A549 (cell line): ENCODE results near the gene TCN1. TPM values are rescaled to one million over a fixed set of nuclear protein-coding genes. Genes with fewer than 3 reads are reported as not detected.

Experiments used
- ATAC-seq, 2 experiments: fragments of 200-7000 bp in 1 of 2; fragments of >200 bp in 1 of 2; cut with Nextera tagmentation in 1 of 2; cut with Tn5 transposase in 1 of 2; 3 replicates each; pipeline versions ENCODE4 v1.8.0 to v1.9.1; 2018 to 2020; ENCODE audit warnings: mild to moderate bottlenecking in 1 of 2, moderate library complexity in 1 of 2
- CTCF ChIA-PET: fragments of 300-600 bp; sonication (Branson Sonifier 250); formaldehyde crosslinking; extraction: SDS; loops from one replicate; lab custom pipeline; 2021; ENCODE audit warnings: antibody characterized with exemption, inconsistent platforms; lab: Yijun Ruan, JAX
- POLR2A ChIA-PET: fragments of 350-600 bp; formaldehyde crosslinking; extraction: SDS; loops from one replicate; lab custom pipeline; 2021; ENCODE audit warnings: antibody characterized with exemption, inconsistent platforms; lab: Yijun Ruan, JAX
- DNase-seq, 2 experiments: peaks; one replicate each; pipeline versions ENCODE4 v3.0.0 to v3.0.0-alpha.2; 2011 to 2016; ENCODE audit warnings: low read depth in 1 of 2, low spot score in 1 of 2
- FAIRE-seq: peaks from 2 replicates; lab custom pipeline; 2011; peaks lifted over from hg19 to GRCh38; lab: Jason Lieb, UNC
- H3K27ac ChIP-seq, 2 experiments: fragments of >200 bp; sonication (Bioruptor Twin); formaldehyde crosslinking; 3 replicates each; pipeline ENCODE4 v1.5.1; 2016 to 2017
- H3K4me1 ChIP-seq: fragments of >200 bp; sonication (Bioruptor Twin); formaldehyde crosslinking; 3 replicates; pipeline ENCODE4 v1.6.1; 2016
- H3K4me2 ChIP-seq: fragments of >200 bp; sonication (Bioruptor Twin); formaldehyde crosslinking; 3 replicates; pipeline ENCODE4 v1.6.1; 2016
- H3K4me3 ChIP-seq: fragments of >200 bp; sonication (Bioruptor Twin); formaldehyde crosslinking; 3 replicates; pipeline ENCODE4 v1.5.1; 2016
- H3K9me3 ChIP-seq: fragments of >200 bp; sonication (Bioruptor Twin); formaldehyde crosslinking; 3 replicates; pipeline ENCODE4 v1.6.1; 2016
- BCL3 ChIP-seq: fragments of >200 bp; sonication (Bioruptor Twin); formaldehyde crosslinking; IDR thresholded peaks from 3 replicates; pipeline ENCODE4 v1.6.1; 2016
- CBX2 ChIP-seq: fragments of 200-600 bp; sonication (generic); IDR thresholded peaks from 2 replicates; pipeline ENCODE4 v1.6.1; 2016; ENCODE audit warnings: low read depth, mild to moderate bottlenecking, borderline replicate concordance
- E2F6 ChIP-seq: IDR thresholded peaks from 2 replicates; pipeline ENCODE4 v1.6.1; 2012; ENCODE audit warnings: low read depth, borderline replicate concordance
- EHMT2 ChIP-seq: fragments of 200-600 bp; sonication (generic); IDR thresholded peaks from 2 replicates; pipeline ENCODE4 v1.6.1; 2016; ENCODE audit warnings: antibody characterized with exemption, low read depth, mild to moderate bottlenecking, moderate library complexity
- ESRRA ChIP-seq: fragments of 150-350 bp; IDR thresholded peaks from 2 replicates; pipeline ENCODE4 v1.6.1; 2014; ENCODE audit warnings: mild to moderate bottlenecking, low read length, borderline replicate concordance
- FOXS1 ChIP-seq: fragments of 250-450 bp; sonication (Bioruptor Pico); IDR thresholded peaks from 2 replicates; pipeline ENCODE4 v1.5.0; 2020; ENCODE audit warnings: mild to moderate bottlenecking, moderate library complexity
- HDAC2 ChIP-seq: fragments of 200-600 bp; sonication (generic); IDR thresholded peaks from 2 replicates; pipeline ENCODE4 v1.6.1; 2016
- HEYL ChIP-seq: fragments of 250-450 bp; sonication (Bioruptor Pico); IDR thresholded peaks from 2 replicates; pipeline ENCODE4 v1.8.0; 2021; ENCODE audit warnings: mild to moderate bottlenecking, moderate library complexity
- HOXA7 ChIP-seq: fragments of 250-450 bp; sonication (Bioruptor Pico); IDR thresholded peaks from 2 replicates; pipeline ENCODE4 v1.5.0; 2020; ENCODE audit warnings: mild to moderate bottlenecking, moderate library complexity
- HOXB5 ChIP-seq: fragments of 250-450 bp; sonication (Bioruptor Pico); IDR thresholded peaks from 2 replicates; pipeline ENCODE4 v1.5.0; 2020; ENCODE audit warnings: mild to moderate bottlenecking, moderate library complexity
- JUNB ChIP-seq: fragments of >200 bp; sonication (Bioruptor Twin); formaldehyde crosslinking; IDR thresholded peaks from 2 replicates; pipeline ENCODE4 v1.6.1; 2016
- KDM1A ChIP-seq: fragments of 200-600 bp; sonication (generic); IDR thresholded peaks from 2 replicates; pipeline ENCODE4 v1.6.1; 2016; ENCODE audit warnings: low read depth, mild to moderate bottlenecking
- MAFK ChIP-seq: fragments of 450-650 bp; IDR thresholded peaks from 2 replicates; pipeline ENCODE4 v1.6.1; 2014; ENCODE audit not compliant: partially characterized antibody
- MAZ ChIP-seq: fragments of 150-350 bp; IDR thresholded peaks from 2 replicates; pipeline ENCODE4 v1.6.1; 2014; ENCODE audit warnings: antibody characterized with exemption, low read depth, low read length, borderline replicate concordance
- MYC ChIP-seq: IDR thresholded peaks from 2 replicates; pipeline ENCODE4 v1.6.1; 2012; ENCODE audit warnings: mild to moderate bottlenecking, inconsistent platforms, low read length, improper control_type of control experiment, borderline replicate concordance
- NPAS2 ChIP-seq: fragments of 250-450 bp; sonication (Bioruptor Pico); IDR thresholded peaks from 2 replicates; pipeline ENCODE4 v1.8.0; 2022; ENCODE audit warnings: mild to moderate bottlenecking, moderate library complexity, borderline replicate concordance
- PHF8 ChIP-seq: fragments of 200-600 bp; sonication (generic); IDR thresholded peaks from 2 replicates; pipeline ENCODE4 v1.6.1; 2016; ENCODE audit warnings: low read depth, mild to moderate bottlenecking, antibody characterized with exemption, moderate library complexity, borderline replicate concordance
- POLR2AphosphoS2 ChIP-seq: conservative IDR thresholded peaks from 2 replicates; pipeline ENCODE4 v1.6.1; 2012; ENCODE audit warnings: low read length, improper control_type of control experiment, inconsistent platforms
- SREBF2 ChIP-seq: fragments of 450-650 bp; IDR thresholded peaks from 2 replicates; pipeline ENCODE4 v1.6.1; 2014; ENCODE audit warnings: mild to moderate bottlenecking, moderate library complexity
- ZNF302 ChIP-seq: fragments of 250-450 bp; sonication (Bioruptor Pico); IDR thresholded peaks from 2 replicates; pipeline ENCODE4 v1.9.0; 2021; ENCODE audit warnings: inconsistent platforms, mild to moderate bottlenecking, moderate library complexity
- WGBS: methylation state at CpG from one replicate; pipeline ENCODE4 v1.1.6; 2017; ENCODE audit errors: missing lambda C conversion rate; 5-methylcytosine and 5-hydroxymethylcytosine counted together
- polyA plus RNA-seq, 4 experiments: library from polyadenylated mRNA; depleted of rRNA in 3 of 4; stranded (reverse); fragments of >200 nt; fragmentation: RNase III in 1 of 4; extraction: RNeasy Plus Mini Kit Qiagen cat#74134 plus additional on column Dnase treatment in 1 of 4; gene quantifications; 2 replicates in 3 of 4; 3 replicates in 1 of 4; pipeline ENCODE4 v1.2.3, GENCODE V29; 2011 to 2017
- TF ChIP-seq, protein P1 (sequence below): fragments of 200-600 bp; sonication (generic); IDR thresholded peaks from 2 replicates; pipeline ENCODE4 v1.6.1; 2016; ENCODE audit warnings: antibody characterized with exemption, mild to moderate bottlenecking, moderate library complexity
- TF ChIP-seq, protein P2 (sequence below): IDR thresholded peaks from 2 replicates; pipeline ENCODE4 v1.6.1; 2012

Gene TCN1
- polyA plus RNA-seq, 2 of the 4 experiments (the other 2 are of a cell fraction), result 0.18 to 0.79 TPM

GRCh38 chr11:59878575-59878974 lies 12.3 kb upstream of the TCN1 start, which contains the start of gene OOSP3:
Gene OOSP3 (plus strand): TSS chr11:59878782. CDS start chr11:59878809, 27 bp downstream.
- DNase-seq (no peak), ATAC-seq (no peak)
- Histone ChIP-seq H3K4me3 (no peak within 1 kb of the TSS), H3K9me3 (no peaks in the 10 kb centered on the region), H3K27ac (no peak within 1 kb of the TSS), H3K4me2 (no peak within 1 kb of the TSS)
- CTCF ChIA-PET, result no interaction called here
- no peak for TF ChIP-seq MYC
- TF ChIP-seq HOXB5, result no peak
- no peak for TF ChIP-seq E2F6
- no peak for TF ChIP-seq POLR2AphosphoS2
- no peak for TF ChIP-seq HDAC2
- no peak for TF ChIP-seq HEYL
- TF ChIP-seq ZNF302 (CRISPR knock-in tag), result no peak
- no peak for TF ChIP-seq NPAS2
- TF ChIP-seq FOXS1 (CRISPR knock-in tag), result no peak
- TF ChIP-seq, protein P1, sequence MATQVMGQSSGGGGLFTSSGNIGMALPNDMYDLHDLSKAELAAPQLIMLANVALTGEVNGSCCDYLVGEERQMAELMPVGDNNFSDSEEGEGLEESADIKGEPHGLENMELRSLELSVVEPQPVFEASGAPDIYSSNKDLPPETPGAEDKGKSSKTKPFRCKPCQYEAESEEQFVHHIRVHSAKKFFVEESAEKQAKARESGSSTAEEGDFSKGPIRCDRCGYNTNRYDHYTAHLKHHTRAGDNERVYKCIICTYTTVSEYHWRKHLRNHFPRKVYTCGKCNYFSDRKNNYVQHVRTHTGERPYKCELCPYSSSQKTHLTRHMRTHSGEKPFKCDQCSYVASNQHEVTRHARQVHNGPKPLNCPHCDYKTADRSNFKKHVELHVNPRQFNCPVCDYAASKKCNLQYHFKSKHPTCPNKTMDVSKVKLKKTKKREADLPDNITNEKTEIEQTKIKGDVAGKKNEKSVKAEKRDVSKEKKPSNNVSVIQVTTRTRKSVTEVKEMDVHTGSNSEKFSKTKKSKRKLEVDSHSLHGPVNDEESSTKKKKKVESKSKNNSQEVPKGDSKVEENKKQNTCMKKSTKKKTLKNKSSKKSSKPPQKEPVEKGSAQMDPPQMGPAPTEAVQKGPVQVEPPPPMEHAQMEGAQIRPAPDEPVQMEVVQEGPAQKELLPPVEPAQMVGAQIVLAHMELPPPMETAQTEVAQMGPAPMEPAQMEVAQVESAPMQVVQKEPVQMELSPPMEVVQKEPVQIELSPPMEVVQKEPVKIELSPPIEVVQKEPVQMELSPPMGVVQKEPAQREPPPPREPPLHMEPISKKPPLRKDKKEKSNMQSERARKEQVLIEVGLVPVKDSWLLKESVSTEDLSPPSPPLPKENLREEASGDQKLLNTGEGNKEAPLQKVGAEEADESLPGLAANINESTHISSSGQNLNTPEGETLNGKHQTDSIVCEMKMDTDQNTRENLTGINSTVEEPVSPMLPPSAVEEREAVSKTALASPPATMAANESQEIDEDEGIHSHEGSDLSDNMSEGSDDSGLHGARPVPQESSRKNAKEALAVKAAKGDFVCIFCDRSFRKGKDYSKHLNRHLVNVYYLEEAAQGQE, result no peak
- TF ChIP-seq MAFK, result no peak
- TF ChIP-seq, all 56 proteins: peak for 0
- no peak for FAIRE-seq
- H3K4me1 ChIP-seq, result no peaks in the 10 kb centered on the region
- POLR2A ChIA-PET, result no interaction called here
- 23% methylated on average over 5 of the region's 5 CpGs for WGBS

GRCh38 chr11:59877784-59878183 lies 11.5 kb upstream of the TCN1 start:
- no peak for FAIRE-seq
- TF ChIP-seq BCL3, result no peak
- TF ChIP-seq SREBF2, result no peak
- no peak for TF ChIP-seq E2F6
- TF ChIP-seq MAZ, result no peak
- TF ChIP-seq CBX2, result no peak
- no peak for TF ChIP-seq JUNB
- no peak for TF ChIP-seq ESRRA
- TF ChIP-seq HOXA7 (CRISPR knock-in tag), result no peak
- TF ChIP-seq EHMT2, result no peak
- no peak for TF ChIP-seq KDM1A
- no peak for TF ChIP-seq PHF8
- TF ChIP-seq, protein P2, sequence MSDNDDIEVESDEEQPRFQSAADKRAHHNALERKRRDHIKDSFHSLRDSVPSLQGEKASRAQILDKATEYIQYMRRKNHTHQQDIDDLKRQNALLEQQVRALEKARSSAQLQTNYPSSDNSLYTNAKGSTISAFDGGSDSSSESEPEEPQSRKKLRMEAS, result no peak
- POLR2A ChIA-PET, result no interaction called here
- no peaks in the 10 kb centered on the region for H3K9me3 ChIP-seq
- DNase-seq, result no peak
- no peak overlapping the region for H3K27ac ChIP-seq
- no peak for ATAC-seq
- no peak overlapping the region for H3K4me2 ChIP-seq
- no peaks in the 10 kb centered on the region for H3K4me1 ChIP-seq
- CTCF ChIA-PET, result no interaction called here
- H3K4me3 ChIP-seq, result no peak overlapping the region
